ENCODE results near the gene FAM83B. TPM values are rescaled to one million over a fixed set of nuclear protein-coding genes. Genes with fewer than 3 reads are reported as not detected.

Gene FAM83B
- total and polyA plus RNA-seq, 2 donors (not counting 3 experiments of a cell fraction or from before 2014, with no cell fraction given), result not detected

GRCh38 chr6:54868556-54868955 is 22.0 kb downstream of the FAM83B start:
- DNase-seq (ENCODE audit: low read depth, low spot score), result no peak
- no peak for FAIRE-seq
- H3K9me3 ChIP-seq (replicated peaks; ENCODE audit: control insufficient read depth, insufficient read depth, low read length), result no peaks in the 10 kb centered on the region
- CTCF ChIA-PET, result no interaction called here
- no peak overlapping the region for H3K27ac ChIP-seq (ENCODE audit: insufficient read depth, low read depth, low read length)
- H3K9ac ChIP-seq (replicated peaks; ENCODE audit: extremely low read depth, insufficient read depth, low read length), result no peak overlapping the region
- POLR2A ChIA-PET, result no interaction called here
- H3K4me3 ChIP-seq (replicated peaks in 1 of 3; ENCODE audit: insufficient read depth in 1 of 3, low read depth in 1 of 3, low read length in 3 of 3), result no peak overlapping the region
- BruUV-seq (replicated peaks), result no TSS peak
- dilution Hi-C loops (cut with MboI; ENCODE audit: extremely low pct_ligation_motif_present, low sequenced_read_pairs) (no loop called here), intact Hi-C loops (cut with micrococcal nuclease) (no loop called here)
- TF ChIP-seq FOS (IDR thresholded peaks at IDR 0.05; ENCODE audit: borderline replicate concordance, insufficient read depth, low read length), result no peak
- no peak for TF ChIP-seq JUN (IDR thresholded peaks at IDR 0.05; ENCODE audit: borderline replicate concordance, insufficient read depth, insufficient read length, low read depth)
- TF ChIP-seq CTCF (IDR thresholded peaks at IDR 0.05; ENCODE audit: extremely low read depth in 1 of 2, insufficient read depth in 1 of 2, low read depth in 1 of 2, low read length in 2 of 2), result no peak
- TF ChIP-seq POLR2A (IDR thresholded peaks at IDR 0.05; ENCODE audit: low read depth, low read length), result no peak
- no peak for TF ChIP-seq MYC (IDR thresholded peaks at IDR 0.05; ENCODE audit: low read depth, low read length)
- TF ChIP-seq GATA2 (IDR thresholded peaks at IDR 0.05; ENCODE audit: insufficient read depth, insufficient read length, low read depth, low read length), result no peak
- no peak for TF ChIP-seq EZH2 (IDR thresholded peaks at IDR 0.05; ENCODE audit: borderline replicate concordance, low read depth, low read length, severe bottlenecking)
- TF ChIP-seq MAX (IDR thresholded peaks at IDR 0.05; ENCODE audit: insufficient read depth, insufficient read length), result no peak
- TF ChIP-seq POLR2AphosphoS5 (IDR thresholded peaks at IDR 0.05; ENCODE audit: insufficient read depth, low read depth, low read length), result no peak
- no peaks in the 10 kb centered on the region for H3K79me2 ChIP-seq (ENCODE audit: control insufficient read depth, insufficient read depth, low read length)
- no peak overlapping the region for H3K4me2 ChIP-seq (ENCODE audit: insufficient read depth, low read length)
- H3K36me3 ChIP-seq (ENCODE audit: control insufficient read depth in 2 of 2, extremely low read depth in 1 of 2, insufficient read depth in 2 of 2, low read length in 2 of 2), result no peaks in the 10 kb centered on the region
- H2AFZ ChIP-seq (ENCODE audit: low read depth, low read length), result no peak overlapping the region
- H4K20me1 ChIP-seq (replicated peaks; ENCODE audit: control insufficient read depth, extremely low read depth, insufficient read depth, low read length), result no peaks in the 10 kb centered on the region
- no peaks in the 10 kb centered on the region for H3K9me1 ChIP-seq (replicated peaks; ENCODE audit: control insufficient read depth, extremely low read depth, insufficient read depth, low read length)
- no peaks in the 10 kb centered on the region for H3K4me1 ChIP-seq (ENCODE audit: control insufficient read depth, extremely low read depth, insufficient read depth, low read length)
- no peaks in the 10 kb centered on the region for H3K27me3 ChIP-seq (ENCODE audit: control insufficient read depth in 2 of 2, insufficient read depth in 2 of 2, low read length in 2 of 2)

All from endothelial cell of umbilical vein (primary cell).